H4 (cell line): ENCODE data around the gene TMEM132D. TPM values are rescaled to one million over a fixed set of nuclear protein-coding genes. Genes with fewer than 3 reads are reported as not detected.
A peak's percentile ranks its signal among the peaks of the same experiment; 100 is the strongest.
"Not testable (repeated sequence)": the region's sequence is repeated elsewhere in the genome, so short reads cannot be mapped to it uniquely, and the experiment has no call there.

Experiments used
- DNase-seq: peaks from one replicate; pipeline ENCODE4 v3.0.0-alpha.2; 2015; ENCODE audit warnings: low spot score
- total RNA-seq: library from RNA; depleted of rRNA; stranded (reverse); fragments of >200 nt; shearing (Covaris generic); gene quantifications from 2 replicates; pipeline ENCODE4 v1.2.3, GENCODE V29; 2014

The TMEM132D gene
- total RNA-seq, 1 experiment from 2014 or later = not detected

DNA sequence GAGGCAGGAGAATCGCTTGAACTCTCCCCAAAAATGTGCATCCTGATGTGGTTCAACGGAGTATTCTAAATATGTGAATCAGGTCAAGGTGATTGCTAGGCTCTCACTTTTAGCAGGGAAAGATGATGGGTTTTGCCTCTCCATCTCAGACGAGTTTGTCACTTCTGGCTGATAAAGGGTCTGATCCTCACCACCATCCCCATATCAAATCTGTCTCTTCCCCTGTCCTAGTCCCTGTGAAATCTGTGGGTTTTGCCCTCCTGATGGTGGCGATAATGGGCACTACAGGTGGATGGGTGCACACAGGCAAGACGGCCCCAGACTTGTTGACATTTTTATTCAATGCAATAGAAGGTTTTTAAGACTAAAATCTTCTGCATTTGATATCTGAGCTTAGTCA lies 665.9 kb downstream of the TMEM132D start:
- DNase-seq = no peak

DNA sequence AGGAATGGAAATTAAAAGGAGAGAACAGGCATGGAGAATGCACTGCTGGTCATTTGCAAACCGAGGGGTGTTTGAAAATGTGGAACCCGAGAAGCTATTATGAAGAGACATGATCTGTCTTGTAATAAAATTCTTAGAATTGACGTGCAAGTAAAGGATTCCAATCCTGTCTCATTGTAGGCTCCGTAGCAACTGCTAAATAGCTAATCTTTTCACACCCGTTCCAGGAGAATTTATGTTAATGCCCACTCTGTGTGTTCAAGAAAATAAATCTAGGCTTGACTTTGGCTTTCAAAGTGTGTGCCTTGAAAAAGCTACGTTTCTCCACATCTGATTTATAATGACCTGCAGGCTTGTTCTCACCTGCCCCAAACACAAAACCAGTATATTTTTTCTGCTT lies 669.6 kb downstream of the TMEM132D start:
- DNase-seq = no peak

GRCh38 chr12:129231491-129231890 lies 672.3 kb downstream of the TMEM132D start:
- DNase-seq = no peak

- no peak for DNase-seq
Observed at GRCh38 chr12:129230995-129231394, 672.8 kb downstream of the TMEM132D start.

DNA sequence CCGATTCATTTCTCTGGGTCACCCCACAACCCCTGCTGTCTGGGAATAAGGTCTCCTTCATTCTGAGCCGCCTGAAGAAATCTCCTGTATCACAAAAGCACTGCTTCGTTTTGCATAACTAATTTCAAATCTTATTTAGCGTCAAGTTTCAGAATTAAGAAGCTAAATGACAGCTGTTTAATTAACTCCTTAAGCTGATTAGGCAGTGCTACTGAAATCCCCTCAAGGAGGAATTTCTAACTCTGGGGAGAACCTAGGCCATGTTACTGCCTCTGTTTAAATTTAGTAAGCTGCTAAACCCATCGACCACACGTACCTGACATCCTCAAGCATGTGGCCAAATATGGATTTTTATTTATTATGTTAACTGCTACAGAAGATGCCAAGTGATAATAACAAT lies 677.0 kb downstream of the TMEM132D start:
- no peak for DNase-seq

DNA sequence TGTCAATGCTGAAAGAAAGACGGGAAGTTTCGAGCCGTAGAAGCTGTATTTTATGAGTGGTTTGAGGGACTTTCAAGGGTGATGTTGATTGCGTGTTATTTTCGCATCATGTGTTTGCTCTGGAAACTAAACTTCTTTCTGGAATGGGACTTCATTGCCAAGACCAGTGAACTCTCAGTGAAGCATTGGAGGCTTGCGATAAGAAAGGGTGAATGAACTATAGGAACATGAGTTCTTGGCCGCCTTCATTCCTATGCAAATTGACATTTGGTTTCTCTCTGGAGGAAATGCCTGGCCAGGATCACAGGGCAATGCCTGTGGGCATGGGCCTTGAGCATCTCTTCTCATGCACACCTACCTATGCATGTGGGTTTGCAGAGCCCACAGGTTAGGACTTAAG lies 677.8 kb downstream of the TMEM132D start:
- DNase-seq = no peak

DNA sequence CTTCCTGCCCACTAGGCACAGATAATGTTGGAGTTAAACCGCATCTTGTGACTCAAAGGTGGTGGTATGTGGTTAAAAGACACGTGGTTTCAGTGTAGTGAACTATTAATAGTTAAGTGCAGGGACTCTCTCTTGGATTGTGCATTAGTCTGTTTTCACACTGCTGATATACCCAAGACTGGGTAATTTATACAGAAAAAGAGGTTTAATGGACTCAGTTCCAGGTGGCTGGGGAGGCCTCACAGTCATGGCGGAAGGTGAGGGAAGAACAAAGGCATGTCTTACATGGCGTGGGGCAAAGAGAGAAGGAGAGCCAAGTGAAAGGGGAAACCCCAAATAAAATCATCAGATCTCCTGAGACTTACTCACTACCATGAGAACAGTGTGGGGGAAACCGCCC lies 688.3 kb downstream of the TMEM132D start:
- DNase-seq = no peak

DNA sequence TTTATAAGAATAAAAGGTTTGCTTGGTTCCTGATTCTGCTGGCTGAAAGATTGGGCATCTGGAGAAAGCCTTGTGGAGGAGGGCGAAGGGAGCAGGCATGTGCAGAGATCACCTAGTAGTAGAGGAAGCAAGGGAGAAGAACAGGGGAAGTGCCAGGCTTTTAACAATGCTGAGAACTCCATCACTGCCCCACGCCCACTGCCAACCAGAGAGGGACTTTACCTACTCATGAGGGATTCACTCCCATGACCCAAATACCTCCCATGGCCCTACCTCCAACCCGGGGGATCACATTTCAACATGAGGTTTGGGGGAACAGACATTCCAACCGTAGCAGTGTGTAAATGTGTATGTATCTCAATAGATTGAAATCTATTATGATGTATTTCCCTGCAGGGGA lies 690.3 kb downstream of the TMEM132D start:
- DNase-seq = no peak

GRCh38 chr12:129211862-129212630 lies 691.8 kb downstream of the TMEM132D start:
- DNase-seq = no peak

DNA sequence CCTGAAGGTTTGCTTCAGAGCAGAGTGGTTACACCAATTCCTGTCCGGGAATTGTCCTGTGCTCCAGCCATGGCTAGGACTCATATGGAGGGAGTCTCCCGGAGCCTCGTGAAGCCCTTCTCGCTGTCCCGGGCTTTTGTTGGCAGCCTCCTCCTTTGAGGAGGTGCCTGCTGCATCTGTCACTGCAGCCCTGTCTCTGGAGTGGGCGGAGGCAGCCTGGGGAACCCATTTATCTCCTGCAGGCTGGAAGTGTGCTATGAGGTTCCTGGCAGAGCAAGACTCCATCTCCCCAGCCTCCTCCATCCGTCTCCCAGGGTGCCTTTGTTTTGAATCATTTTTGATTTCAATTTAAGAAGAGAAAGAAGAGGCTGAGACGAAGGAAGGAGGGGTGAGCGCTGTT lies 695.3 kb downstream of the TMEM132D start:
- no peak for DNase-seq

DNA sequence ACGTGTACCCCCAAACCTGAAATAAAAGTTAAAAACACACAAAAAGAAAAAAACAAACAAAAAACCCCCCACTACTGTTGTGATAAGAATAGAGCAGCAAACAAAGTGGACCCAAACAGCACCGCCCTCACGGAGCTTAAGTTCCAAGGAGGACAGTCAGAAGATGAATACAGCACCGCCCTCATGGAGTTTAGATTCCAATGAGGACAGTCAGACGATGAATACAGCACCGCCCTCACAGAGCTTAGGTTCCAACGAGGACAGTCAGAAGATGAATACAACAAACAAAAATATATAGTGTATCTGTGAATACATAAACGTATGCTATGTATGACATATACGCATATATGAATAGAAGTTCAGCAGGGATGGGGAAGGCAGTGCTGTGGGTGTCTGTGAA lies 696.7 kb downstream of the TMEM132D start:
- DNase-seq = no peak

GRCh38 chr12:129203456-129203855 lies 700.4 kb downstream of the TMEM132D start:
- DNase-seq = no peak

DNA sequence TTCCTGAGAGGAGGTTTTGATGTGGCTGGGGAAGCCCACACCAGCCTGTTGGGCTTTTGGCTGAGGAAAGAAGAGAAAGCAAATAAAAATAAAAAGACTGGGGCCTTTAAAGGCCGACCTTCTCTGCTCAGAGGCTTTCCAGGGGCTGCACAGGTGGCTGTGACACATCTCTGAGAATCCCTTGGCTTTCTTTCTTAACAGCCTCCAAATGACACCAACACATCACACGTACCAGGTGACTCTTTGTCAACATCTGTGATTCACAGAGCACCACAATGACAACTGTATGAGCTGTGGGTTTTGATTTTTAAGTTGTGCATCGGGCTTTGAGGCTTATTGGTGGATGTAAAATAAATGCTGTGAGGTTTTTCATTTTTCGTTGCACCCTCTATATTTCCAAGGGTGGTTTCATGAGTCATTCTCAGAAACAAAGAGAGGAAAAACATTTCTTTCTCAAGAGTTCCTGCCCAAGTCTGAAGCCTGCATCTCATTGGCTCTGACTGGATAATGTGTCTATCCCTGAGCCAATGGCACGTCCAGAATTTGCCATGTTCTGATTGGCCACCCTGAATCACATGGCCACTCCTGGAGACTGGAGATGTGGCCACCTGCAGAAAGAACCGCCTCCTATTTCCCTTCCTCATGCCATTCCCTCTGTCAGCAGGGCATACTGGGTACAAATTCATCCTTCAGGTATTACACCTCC lies 701.6 kb downstream of the TMEM132D start:
- peak; percentile 6 for DNase-seq

- no peak for DNase-seq
Observed at GRCh38 chr12:129201029-129201428, 702.8 kb downstream of the TMEM132D start.

DNA sequence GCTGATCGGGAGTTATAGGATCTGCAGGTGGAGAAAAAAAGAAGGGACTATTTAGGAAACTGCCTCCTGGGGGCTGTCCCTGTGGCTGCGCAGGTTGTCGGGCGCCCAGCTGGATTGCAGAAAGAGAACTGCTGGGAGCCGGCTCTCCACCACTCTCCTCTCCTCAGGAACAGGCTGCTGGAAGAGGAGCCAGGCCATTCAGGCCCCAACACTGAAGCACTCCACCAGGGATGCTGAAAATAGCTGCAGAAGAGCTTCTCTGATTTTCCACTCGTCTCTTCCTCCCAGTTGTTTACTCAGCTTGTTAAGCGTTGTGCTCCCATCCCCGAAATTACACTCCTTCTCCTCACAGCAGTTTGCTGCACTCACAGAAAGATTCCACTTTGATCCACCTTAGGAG lies 703.2 kb downstream of the TMEM132D start:
- no peak for DNase-seq

GRCh38 chr12:129196927-129197326 lies 706.9 kb downstream of the TMEM132D start:
- DNase-seq = no peak

DNA sequence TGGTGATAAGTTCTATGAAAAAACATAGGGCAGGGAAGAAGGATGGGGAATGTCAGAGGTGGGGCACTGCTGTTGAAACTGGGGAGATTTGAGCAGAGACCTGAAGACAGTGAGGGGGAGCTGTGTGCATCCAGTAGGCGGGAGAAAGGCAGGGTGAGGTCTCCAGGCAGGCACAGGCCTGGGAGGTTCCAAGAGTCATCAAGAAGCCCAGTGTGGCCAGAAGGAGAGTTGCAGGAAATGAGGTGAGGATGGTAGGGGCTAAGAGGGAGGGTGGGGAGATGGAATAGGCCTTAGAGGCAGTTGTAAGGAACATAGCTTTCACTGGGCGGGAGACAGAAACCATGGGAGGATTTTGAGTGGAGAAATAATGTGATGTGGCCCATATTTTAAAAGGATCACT lies 708.7 kb downstream of the TMEM132D start:
- no peak for DNase-seq

GRCh38 chr12:129193263-129193871 lies 710.5 kb downstream of the TMEM132D start:
- DNase-seq = no peak

DNA sequence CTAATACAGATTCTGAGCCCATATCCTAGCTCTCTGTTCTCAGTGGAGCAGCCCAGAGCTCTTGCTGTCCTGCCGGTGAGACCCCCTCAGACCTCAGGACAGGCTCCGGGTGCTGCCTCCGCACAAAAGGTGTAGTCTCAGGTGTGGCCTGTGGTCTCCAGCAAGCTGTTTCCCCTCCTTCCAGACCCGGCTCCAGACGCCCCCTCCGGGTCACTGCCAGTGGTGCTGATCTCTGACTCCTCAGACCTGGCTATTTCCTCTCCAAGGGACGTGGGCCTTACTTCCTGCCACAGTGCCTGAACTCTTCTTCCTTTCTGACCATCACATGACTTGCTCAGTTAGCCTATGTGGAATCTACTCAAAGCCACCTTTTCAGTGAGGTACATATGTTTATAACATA lies 713.0 kb downstream of the TMEM132D start:
- DNase-seq = no peak

DNA sequence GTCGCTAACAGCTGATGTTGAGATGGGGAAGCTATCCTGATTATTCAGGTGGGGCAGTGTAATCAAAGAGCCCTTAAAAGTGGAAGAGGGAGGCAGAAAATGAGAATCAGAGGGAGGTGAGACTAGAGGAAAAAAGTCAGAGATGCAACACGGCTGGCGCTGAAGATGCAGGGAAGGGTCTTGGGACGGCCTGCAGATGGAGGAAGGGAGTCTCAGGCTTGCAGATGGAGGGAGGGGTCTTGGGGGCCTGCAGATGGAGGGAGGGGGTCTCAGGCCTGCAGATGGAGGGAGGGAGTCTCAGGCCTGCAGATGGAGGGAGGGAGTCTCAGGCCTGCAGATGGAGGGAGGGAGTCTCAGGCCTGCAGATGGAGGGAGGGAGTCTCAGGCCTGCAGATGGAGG lies 713.9 kb downstream of the TMEM132D start:
- DNase-seq = not testable (repeated sequence)

- no peak for DNase-seq
Observed at GRCh38 chr12:129186952-129187351, 716.9 kb downstream of the TMEM132D start.

GRCh38 chr12:129185855-129186254 lies 718.0 kb downstream of the TMEM132D start:
- no peak for DNase-seq
